Activated CD4-positive, CD25-positive, alpha-beta regulatory T cell treated with anti-CD3 and anti-CD28 coated beads, Interleukin-2, amount 50 U/mL, for 16 hours (primary cell): ENCODE data around the gene APP.
"Not testable (repeated sequence)": the region's sequence is repeated elsewhere in the genome, so short reads cannot be mapped to it uniquely, and the experiment has no call there.

Experiments used
- DNase-seq: peaks from one replicate; pipeline ENCODE4 v3.0.0-alpha.2; 2020; ENCODE audit warnings: low read depth, low spot score

APP gene

DNA sequence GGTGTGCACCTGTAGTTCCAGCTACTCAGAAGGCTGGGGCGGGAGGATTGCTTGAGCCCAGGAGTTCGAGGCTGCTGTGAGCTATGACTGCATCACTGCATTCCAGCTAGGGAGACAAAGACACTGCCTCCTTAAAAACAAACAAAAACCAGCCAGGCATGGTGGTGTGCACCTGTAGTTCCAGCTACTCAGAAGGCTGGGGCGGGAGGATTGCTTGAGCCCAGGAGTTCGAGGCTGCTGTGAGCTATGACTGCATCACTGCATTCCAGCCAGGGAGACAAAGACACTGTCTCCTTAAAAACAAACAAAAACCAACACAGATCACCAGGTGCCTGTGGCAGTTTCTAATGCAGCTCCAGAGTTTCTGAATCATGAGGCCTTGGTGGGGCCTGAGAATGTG is 147.2 kb downstream of the APP start:
- DNase-seq = not testable (repeated sequence)

DNA sequence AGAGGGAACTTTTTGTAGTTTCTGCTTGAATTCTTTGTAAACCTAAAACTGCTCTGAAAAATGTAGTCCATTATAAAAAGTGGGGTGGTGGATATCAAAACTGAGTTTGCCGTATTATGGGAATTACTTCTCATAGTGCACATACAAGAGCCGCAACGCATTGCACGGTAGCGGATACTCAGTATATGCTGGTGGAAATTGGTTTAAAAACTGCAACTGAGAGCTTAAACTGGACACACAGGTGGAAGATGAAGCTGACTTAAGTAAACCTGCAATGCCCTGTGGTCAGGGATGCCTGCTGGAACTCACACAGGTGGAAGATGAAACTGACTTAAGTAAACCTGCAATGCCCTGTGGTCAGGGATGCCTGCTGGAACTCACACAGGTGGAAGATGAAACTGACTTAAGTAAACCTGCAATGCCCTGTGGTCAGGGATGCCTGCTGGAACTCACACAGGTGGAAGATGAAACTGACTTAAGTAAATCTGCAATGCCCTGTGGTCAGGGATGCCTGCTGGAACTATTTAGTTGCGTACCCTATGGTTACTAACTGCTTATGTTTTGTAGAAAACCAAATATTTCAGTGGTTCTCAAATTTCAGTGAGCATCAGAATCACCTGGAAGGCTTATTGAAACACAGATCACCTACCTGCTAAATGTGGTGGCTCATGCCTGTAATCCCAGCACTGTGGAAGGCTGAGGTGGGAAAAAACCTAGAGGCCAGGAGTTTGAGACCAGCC is 147.8 kb downstream of the APP start:
- not testable (repeated sequence) for DNase-seq

DNA sequence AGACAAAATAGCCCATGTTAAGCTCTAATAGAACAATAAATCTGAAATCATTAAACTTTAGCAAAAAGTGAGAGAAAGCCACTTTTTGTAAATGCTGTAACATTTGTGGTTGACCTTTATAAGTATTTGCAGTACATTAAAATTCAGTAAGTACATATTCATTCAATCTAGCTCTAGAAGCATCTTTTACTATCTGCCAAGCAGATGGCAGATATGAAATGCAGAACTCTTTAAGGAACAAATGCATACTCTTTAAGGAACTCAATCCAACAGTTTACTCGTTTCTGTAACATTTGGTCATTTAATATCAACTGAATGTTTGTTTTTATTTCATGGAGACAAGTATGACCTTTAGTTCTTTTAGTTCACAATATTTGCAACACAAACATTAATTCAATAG is 150.1 kb downstream of the APP start:
- no peak for DNase-seq

DNA sequence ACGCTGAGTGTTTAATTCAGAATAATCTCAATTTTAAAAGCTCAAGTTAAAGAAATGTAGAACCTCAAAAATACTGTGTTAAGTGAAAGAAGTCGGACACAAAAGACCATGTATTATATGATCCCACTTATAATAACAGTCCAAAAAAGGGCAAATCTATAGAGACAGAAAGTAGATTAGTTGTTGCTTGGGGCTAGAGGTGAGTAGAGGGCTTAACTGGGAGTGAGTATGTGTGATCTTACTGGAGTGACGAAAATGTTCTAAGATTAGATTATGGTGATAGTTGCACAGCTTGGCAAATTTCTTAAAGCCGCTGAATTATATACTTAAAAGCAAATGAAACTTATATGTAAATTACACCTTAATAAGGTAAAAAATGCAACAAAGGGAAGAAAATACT is 150.5 kb downstream of the APP start:
- no peak for DNase-seq

DNA sequence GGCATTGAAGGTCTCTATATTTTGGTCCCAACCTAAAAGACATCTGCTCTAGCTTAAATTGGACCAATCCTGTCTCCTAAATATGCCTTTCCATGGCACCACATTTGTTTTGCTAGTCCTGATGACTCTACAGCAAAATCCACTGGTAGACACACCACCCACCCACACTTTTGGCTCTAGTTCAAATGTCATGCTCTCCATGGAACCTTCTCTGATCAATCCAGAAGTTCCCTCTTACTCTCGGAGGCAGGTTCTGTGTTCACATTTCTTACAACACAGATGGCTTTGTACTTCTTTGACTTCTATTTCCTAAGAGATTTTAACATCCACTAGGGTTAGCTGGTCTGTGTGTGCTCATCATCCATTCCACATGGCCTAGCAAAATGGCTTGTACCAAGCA is 151.3 kb downstream of the APP start:
- no peak for DNase-seq

DNA sequence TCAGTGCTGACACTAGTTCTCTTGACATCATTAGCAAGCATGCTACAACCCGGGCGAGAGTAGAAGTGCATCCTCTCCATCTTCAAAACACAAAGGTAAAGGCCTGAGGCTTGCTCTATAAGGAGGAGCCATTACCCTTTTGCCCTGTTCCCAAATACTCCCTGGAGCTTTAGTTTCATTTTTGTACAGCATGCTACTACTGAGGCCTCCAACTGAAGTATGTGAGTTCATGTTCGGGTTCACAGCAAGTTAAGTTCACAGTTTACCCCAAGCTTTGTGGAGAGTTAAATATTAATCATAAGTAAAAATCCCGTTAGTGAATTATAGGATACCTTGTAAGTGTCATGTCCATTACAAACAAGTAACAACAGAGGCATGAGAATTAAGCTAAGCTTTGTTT is 156.6 kb downstream of the APP start:
- DNase-seq = no peak

DNA sequence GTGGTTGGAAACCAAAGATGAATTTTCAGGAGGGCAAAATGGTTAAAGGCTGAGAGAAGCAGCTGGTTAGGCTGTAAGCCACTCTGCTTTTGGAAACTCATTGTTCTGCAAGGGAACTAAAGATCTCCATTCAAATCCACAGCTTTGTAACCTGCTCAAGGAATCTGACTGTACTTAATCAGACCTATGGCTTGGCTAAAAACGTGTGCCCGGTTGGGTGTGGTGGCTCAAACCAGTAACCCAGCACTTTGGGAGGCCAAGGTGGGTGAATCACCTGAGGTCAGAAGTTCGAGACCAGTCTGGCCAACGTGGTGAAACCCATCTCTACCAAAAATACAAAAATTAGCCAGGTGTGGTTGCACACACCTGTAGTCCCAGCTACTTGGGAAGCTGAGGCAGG is 158.1 kb downstream of the APP start:
- DNase-seq = not testable (repeated sequence)

DNA sequence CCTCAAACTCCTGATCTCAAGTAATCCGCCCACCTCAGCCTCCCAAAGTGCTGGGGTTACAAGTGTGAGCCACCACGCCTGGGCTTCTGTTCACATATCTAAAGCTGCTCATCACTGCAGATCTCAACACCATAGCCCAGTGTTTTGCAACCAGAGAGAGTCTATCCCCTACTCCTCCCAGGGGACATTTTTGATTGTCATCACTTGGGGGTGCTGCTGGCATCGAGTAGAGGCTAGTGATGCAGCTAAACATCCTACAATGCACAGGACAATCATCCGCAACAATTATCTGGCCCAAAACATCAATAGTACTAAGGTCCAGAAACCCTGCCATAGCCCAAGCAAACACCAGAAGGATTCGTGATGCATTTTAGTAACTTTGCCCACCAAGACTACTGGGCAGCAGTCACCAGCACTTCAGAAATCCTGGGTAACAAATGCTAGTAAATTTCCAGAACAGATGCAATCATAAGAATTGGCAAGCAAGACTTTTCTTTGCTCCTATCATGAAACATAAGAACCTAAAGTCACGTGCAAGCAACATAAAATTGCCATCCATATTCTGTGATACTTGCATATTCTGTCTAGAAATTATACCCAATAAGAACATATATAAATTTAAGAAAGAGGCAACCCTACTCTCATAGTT is 159.2 kb downstream of the APP start:
- DNase-seq = no peak

DNA sequence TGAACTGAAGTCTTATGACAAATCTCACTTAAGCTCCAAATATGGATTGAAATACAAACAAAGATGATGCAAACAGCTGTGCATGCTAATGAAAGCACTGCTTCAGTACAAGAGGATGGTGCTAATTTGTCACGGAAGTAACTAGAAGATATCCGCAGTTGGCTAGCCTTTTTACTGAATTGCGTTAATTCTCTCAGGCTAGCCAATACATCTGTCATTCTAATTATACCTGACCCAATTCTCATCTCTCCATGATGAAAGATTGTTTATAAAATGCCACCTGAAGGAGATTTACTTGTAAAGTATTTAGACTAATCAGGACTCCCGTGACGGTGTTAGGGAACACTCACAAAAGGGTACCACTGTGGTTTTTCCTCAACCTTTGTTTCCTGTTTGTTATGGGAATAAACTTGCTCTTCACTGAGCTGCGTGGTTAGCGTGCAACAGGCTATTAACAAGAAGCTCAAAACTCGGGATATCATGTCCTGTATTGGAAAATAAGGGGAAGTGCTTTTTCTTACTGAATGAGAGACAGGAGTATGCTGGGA is 162.5 kb downstream of the APP start:
- DNase-seq = no peak

DNA sequence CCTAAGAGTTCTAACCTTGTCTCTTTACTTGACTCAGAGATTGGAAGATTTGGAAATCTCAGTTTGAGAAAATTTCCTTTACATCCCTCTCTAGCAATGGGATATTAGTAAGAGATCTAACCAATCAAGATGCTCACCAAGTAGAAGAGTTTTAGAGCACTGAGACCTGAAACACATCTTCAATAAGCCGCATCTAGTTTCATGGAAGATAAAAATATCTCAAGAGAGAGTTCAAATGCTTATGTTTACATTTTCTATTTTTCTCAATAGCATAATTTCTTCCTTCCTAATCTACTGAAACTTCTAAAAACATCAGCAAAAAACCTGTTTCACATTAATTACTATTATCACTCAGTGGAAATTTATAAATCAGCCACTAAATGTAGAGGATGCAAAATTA is 165.1 kb downstream of the APP start:
- DNase-seq = no peak

DNA sequence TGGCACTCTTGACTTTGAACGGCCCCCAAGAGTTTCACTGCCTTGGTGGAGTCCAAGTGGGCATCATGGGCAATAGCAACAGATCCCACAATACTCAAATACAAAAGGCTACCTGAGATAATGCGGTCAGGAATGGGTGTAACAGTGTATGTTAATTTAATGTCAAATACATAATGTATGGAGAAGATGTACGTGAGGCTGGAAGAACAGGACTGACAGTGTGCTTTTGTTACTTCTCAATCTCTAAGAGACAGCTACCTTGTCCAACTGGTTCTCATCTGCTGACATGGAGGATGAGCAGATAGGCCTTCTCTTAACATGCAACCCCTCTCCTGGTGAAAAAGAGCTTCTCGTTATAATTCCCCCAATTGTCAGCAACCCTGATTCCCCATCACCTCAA is 167.2 kb downstream of the APP start:
- DNase-seq = no peak

DNA sequence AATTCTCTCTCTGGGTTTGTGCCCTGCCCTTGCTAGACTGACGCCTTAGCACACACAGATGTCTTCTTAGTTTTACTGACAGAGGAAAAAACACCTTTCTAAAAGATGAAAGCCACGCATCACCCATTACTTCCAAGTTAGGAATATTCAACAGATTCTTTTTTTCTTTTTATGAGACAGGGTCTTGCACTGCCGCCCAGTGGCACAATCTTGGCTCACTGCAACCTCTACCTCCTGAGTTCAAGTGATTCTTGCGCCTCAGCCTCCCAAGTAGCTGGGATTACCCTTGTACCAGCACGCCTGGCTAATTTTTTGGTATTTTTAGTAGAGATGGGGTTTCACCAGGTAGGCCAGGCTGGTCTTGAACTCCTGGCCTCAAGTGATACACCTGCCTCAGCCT is 169.2 kb downstream of the APP start:
- DNase-seq = no peak

DNA sequence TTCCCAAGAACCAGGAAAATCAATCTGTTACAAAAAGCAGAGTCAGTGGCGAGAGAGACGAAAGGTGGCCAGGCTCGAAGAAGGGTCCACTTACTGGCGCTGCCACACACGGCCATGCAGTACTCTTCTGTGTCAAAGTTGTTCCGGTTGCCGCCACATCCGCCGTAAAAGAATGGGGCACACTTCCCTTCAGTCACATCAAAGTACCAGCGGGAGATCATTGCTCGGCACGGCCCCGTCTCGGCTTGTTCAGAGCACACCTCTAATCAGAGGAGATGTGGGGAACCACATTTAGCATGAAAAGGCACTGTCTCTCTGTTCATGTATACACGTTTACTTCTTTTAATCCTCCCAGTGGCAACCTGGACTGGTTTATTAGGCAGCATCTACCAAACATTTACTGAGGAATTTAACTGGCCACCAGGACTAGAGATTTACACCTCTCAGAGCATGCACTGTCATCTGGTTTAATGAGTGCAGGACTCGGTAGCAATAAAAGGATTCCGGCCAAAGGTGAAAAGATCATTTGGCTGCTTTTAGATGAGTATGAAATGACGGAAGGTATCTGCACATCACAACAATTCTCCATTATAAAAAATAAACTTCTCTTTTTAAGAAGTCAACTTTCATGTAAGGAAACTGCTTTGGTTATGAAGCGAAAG is 170.5 kb downstream of the APP start:
- no peak for DNase-seq

DNA sequence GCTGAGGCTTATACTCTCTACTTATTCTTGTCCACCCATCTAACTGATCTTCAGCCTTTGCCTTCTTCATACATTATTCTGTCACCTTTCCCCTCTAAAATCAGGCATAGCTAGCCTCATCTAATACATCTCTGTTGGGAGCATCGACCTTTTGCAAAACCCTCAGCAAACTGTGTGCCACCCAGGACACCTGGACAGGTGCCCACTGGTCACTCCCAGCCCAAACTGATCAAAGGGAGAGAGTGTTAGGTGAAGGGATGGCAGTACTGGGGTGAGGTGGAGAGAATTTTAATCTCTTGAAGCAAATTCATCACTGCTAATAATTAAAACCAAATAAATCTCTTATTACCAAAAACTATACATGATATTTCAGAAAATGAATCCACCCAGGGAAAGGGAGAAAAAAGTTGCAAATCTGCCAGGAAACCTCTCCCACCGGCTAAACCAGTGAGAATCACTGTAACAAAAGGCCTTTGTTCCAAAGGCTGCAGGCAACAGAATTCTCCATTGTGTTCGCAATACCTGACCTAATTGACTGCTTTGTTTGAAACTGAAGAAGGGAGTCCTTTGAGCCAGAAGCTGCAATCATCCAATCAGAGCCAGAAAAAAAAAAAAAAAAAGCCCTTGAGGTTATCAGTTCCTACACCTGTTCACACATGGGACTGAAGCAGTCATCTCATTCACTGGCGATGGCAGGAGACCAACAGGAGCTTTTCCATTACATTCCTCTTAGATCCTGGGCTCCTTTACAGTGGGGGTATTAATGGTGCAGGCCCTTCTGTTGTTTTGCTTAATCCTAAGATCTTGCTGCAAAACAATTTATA is 172.6 kb downstream of the APP start:
- no peak for DNase-seq

DNA sequence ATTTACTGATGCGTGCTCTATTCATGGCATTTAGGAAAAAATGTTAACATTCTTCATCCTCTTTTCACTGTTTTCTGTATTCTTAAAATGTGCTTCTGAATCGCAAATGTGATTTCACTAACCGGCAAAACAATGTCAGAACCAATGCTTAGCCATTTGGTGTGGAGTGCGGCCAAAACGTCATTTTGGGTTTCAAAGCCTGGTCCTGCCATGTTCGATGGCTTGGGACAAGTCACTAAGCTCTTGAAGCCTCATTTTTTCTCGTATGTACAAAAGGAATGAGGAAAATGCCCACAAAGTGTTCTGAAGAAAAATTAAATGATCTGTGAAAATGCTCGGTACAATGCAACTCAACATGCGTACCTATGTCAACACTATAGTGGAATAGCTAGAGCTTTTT is 175.3 kb downstream of the APP start:
- DNase-seq = no peak

DNA sequence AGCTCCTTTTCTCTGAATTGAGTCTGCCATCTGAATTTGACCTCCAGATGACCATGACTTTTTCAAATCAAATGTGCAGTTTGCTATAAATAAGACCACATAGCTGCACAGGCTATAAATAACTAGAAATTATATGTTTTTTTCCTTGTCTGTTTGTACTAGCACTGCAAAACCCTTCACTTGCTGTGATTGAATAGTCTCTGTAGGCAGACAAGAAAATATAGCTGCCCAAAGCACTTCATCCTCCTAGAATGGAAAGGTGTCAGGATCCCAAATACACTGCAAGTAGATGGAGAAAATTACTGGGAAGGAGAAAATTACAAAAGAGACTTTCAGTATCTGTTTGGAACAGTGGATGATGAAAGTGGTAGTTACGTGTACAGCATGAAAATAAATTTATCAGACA is 175.8 kb downstream of the APP start:
- no peak for DNase-seq

DNA sequence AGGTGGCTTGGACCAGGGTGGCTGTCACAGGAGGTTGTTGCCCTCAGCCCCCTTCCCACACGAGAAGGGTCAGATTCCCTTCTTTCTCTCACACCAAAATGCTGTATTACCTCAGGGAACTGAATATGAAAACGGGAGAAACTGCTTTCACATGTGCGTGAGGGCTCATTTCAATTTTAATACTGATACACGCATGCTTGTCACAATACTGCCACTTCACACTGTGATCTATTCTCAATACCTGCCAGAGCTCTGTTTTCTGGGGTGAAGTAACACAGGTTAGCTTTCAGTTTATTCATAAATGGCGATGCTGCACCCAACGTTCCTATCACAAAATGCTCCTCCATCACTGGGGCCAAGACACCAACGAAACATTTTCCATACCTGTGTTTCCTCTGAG is 181.8 kb downstream of the APP start:
- DNase-seq = no peak

DNA sequence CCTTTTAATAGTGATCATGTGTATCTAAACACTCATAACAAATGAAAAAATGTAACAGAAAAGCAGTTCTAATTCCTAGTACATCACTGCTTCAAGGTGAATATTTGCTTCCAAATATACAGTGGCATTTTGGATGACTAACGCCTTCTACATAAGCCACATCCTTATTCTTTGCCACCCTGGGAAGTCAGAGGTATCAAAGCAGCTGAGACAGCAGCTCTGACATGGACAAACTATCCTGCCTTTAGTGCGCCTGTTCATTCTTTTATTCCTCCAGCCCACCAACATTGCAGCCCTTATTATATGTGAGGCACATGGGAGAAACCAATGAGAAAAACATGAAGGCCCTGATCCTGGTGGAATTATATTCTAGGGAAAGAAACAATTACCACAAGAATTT is 183.0 kb downstream of the APP start:
- DNase-seq = no peak

DNA sequence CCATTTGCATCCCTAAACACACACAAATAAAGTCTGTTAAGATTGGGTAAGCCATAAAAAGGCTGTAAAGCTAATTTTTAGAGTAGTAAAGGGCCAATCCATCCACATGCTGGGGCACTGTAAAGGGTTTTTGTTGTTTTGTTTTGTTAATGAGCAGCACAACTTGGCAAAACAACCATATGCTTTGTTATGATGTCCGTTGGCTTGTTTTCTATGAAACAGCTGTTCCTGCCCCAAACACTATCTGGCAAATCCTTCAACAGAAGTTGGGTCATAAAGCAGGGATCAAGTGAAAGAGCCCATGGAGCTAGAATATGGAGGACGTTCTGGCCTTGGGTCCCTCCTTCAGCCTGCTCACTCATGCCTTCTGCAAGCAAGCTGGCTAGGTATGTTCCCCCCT is 183.6 kb downstream of the APP start:
- DNase-seq = no peak

DNA sequence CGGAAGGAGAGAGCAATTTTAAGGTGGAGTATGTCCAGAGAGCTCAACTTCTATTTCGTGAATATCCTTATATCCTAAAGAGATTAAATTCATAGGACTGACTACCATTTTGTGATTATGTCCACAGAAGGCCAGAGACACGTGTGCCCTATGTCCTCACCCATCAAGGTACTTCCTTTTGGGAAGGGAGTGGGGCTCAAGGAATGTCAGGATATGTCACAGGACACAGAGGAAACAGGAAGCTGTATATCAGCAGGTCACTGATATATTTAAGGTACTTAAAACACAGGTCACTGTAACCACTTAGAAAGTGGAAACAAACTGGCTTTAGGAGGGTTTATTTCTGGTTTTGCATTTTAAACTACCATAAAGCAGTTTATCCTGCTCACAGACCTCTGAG is 184.6 kb downstream of the APP start:
- DNase-seq = no peak

DNA sequence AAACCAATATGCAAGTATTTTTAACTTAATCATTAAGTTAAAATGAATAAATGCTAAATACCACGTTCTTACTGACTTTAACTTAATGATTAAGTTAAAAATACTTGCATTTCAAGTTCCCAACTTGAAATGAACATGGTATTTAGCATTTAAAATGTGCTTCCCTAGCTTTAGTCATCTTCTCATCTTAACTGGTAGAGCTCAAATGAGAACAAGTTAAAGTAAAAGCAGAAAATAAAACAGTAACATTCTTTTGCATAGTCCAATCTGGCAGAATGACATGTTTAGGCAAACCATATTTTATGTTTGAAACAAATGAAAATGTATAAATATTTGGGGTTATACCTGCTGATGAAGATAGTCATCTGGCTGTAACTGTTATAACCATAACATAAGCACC is 186.0 kb downstream of the APP start:
- DNase-seq = no peak

DNA sequence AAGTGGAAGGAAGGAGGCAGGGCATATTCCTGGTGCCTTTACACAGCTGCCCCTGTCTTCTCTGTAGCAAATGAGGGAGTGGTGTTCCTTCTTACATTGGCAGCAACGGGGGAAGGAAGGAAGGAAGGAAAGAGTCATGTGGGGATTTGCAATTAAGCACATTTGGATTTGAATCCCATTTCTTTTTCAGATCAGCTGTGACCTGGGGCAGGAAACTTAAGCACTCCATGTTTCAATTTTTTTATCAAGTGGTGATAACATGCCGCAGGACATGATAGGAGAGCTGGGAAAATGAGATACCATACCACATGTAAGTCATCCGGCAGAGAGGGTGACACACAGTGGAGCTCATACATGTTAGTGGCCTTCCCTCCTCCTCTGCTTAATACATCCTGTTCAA is 186.8 kb downstream of the APP start:
- no peak for DNase-seq
